ENCODE measurements around the gene IFNA4.

IFNA4 gene

GRCh38 chr9:21165516-21165915, 21.9 kb downstream of the IFNA4 start:
- DNase-seq, result no peak

DNA sequence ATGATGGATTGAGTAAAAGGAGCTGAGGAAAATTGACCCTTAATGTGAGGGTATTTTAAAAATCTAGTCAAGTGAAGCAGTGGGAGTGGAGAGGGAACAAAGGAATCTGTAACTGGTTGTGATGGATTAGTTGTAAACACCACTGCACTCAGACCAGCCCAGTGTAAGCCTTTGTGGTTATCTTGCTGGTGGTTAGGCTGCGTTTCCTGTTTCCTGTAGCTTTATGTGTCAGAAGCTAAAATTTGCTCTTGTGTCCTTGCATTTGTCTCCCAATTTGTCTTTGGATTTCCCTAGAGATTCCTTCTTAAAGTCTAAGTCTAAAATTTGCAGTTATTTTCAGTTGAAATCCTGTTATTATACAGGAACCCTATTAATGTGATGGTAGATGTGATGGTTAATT, 27.2 kb downstream of the IFNA4 start:
- DNase-seq, result no peak

- DNase-seq, result no peak
Observed at GRCh38 chr9:21155501-21155900, 31.9 kb downstream of the IFNA4 start.

DNA sequence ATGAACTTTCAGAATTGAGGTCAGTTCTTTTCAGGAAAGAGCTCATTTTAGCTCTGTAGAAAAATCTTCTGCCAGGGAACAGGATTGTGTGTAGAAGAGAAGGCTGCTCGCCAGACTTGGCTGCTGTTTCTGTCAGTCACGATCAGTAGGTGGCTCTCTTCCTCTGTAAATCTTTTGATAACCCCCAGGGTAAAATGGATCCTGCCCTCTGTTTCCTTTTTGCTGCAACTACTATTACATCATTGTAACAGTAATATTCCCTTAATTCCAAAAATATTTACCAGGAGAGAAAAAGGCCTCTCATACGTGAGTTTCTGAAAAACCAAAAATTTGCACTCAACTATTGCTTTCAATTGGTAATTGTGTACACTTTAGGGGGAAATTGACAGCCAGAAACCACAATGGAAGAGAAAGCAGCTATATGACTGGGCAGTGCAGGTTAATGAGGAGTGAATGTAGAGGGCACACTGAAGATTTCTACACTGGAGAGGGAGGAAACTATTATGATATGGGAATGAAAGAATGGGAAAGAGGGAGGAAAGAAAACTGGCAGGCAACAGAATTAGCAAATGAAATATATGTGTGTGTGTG, 33.3 kb downstream of the IFNA4 start:
- DNase-seq, result no peak

GRCh38 chr9:21153336-21154017, 33.9 kb downstream of the IFNA4 start:
- no peak for DNase-seq

- DNase-seq, result no peak
Observed at GRCh38 chr9:21144603-21145002, 42.8 kb downstream of the IFNA4 start.

DNA sequence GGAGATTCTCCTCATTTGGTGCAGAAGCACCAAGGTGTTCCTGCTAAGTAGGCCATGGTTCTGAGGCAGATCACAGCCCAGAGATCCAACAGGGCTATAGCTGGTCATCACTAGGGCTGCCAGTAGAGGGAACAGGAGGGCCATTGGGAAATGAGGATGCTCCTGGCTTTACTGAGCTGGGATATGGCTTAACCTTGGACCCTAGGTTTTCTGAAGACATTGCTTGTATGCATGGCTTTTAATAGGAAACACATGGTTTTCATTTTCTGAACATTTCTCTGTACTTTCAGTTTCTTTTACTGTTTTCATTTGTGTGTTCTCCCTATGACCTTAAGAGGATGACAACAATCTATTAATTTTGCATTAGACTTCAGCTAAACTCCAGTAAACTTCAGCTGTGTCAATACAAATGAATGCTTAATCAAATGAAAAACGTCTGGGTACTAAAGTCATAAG, 45.9 kb downstream of the IFNA4 start, which contains the start of gene IFNW1:
TSS of gene IFNW1 (minus strand) at position 406 of the 456 bp plus-strand sequence. CDS start at position 144, 262 bp downstream.
- no peak for DNase-seq

- DNase-seq, result no peak
Observed at GRCh38 chr9:21137020-21137419, 50.4 kb downstream of the IFNA4 start.
